A549 (cell line): ENCODE data around the gene SLC22A23. TPM values are rescaled to one million over a fixed set of nuclear protein-coding genes. Genes with fewer than 3 reads are reported as not detected.

ENCODE experiments used
- ATAC-seq, 2 experiments: fragments of 200-7000 bp in 1 of 2; fragments of >200 bp in 1 of 2; cut with Nextera tagmentation in 1 of 2; cut with Tn5 transposase in 1 of 2; 3 replicates each; pipeline versions ENCODE4 v1.8.0 to v1.9.1; 2018 to 2020; ENCODE audit warnings: mild to moderate bottlenecking in 1 of 2, moderate library complexity in 1 of 2
- CTCF ChIA-PET: fragments of 300-600 bp; sonication (Branson Sonifier 250); formaldehyde crosslinking; extraction: SDS; loops from one replicate; lab custom pipeline; 2021; ENCODE audit warnings: antibody characterized with exemption, inconsistent platforms; lab: Yijun Ruan, JAX
- POLR2A ChIA-PET: fragments of 350-600 bp; formaldehyde crosslinking; extraction: SDS; loops from one replicate; lab custom pipeline; 2021; ENCODE audit warnings: antibody characterized with exemption, inconsistent platforms; lab: Yijun Ruan, JAX
- DNase-seq, 2 experiments: peaks; one replicate each; pipeline versions ENCODE4 v3.0.0 to v3.0.0-alpha.2; 2011 to 2016; ENCODE audit warnings: low read depth in 1 of 2, low spot score in 1 of 2
- FAIRE-seq: peaks from 2 replicates; lab custom pipeline; 2011; peaks lifted over from hg19 to GRCh38; lab: Jason Lieb, UNC
- H3K27ac ChIP-seq, 2 experiments: fragments of >200 bp; sonication (Bioruptor Twin); formaldehyde crosslinking; 3 replicates each; pipeline ENCODE4 v1.5.1; 2016 to 2017
- H3K4me1 ChIP-seq: fragments of >200 bp; sonication (Bioruptor Twin); formaldehyde crosslinking; 3 replicates; pipeline ENCODE4 v1.6.1; 2016
- H3K4me2 ChIP-seq: fragments of >200 bp; sonication (Bioruptor Twin); formaldehyde crosslinking; 3 replicates; pipeline ENCODE4 v1.6.1; 2016
- H3K4me3 ChIP-seq: fragments of >200 bp; sonication (Bioruptor Twin); formaldehyde crosslinking; 3 replicates; pipeline ENCODE4 v1.5.1; 2016
- H3K9me3 ChIP-seq: fragments of >200 bp; sonication (Bioruptor Twin); formaldehyde crosslinking; 3 replicates; pipeline ENCODE4 v1.6.1; 2016
- CBX8 ChIP-seq: fragments of 200-600 bp; sonication (generic); IDR thresholded peaks from 2 replicates; pipeline ENCODE4 v1.6.1; 2016
- CEBPB ChIP-seq, 2 experiments: fragments of >200 bp in 1 of 2; sonication (Bioruptor Twin) in 1 of 2; formaldehyde crosslinking in 1 of 2; IDR thresholded peaks; 2 replicates each; pipeline ENCODE4 v1.6.1; 2012 to 2016
- CHD2 ChIP-seq: fragments of 150-350 bp; IDR thresholded peaks from 2 replicates; pipeline ENCODE4 v1.6.1; 2014; ENCODE audit warnings: low read length; ENCODE audit not compliant: partially characterized antibody
- ESRRA ChIP-seq: fragments of 150-350 bp; IDR thresholded peaks from 2 replicates; pipeline ENCODE4 v1.6.1; 2014; ENCODE audit warnings: mild to moderate bottlenecking, low read length, borderline replicate concordance
- FOXS1 ChIP-seq: fragments of 250-450 bp; sonication (Bioruptor Pico); IDR thresholded peaks from 2 replicates; pipeline ENCODE4 v1.5.0; 2020; ENCODE audit warnings: mild to moderate bottlenecking, moderate library complexity
- HOXA7 ChIP-seq: fragments of 250-450 bp; sonication (Bioruptor Pico); IDR thresholded peaks from 2 replicates; pipeline ENCODE4 v1.5.0; 2020; ENCODE audit warnings: mild to moderate bottlenecking, moderate library complexity
- HOXB13 ChIP-seq: fragments of 250-450 bp; sonication (Bioruptor Pico); IDR thresholded peaks from 2 replicates; pipeline ENCODE4 v1.5.0; 2020; ENCODE audit warnings: low read depth, mild to moderate bottlenecking, moderate library complexity
- MAZ ChIP-seq: fragments of 150-350 bp; IDR thresholded peaks from 2 replicates; pipeline ENCODE4 v1.6.1; 2014; ENCODE audit warnings: antibody characterized with exemption, low read depth, low read length, borderline replicate concordance
- NPAS2 ChIP-seq: fragments of 250-450 bp; sonication (Bioruptor Pico); IDR thresholded peaks from 2 replicates; pipeline ENCODE4 v1.8.0; 2022; ENCODE audit warnings: mild to moderate bottlenecking, moderate library complexity, borderline replicate concordance
- PHF8 ChIP-seq: fragments of 200-600 bp; sonication (generic); IDR thresholded peaks from 2 replicates; pipeline ENCODE4 v1.6.1; 2016; ENCODE audit warnings: low read depth, mild to moderate bottlenecking, antibody characterized with exemption, moderate library complexity, borderline replicate concordance
- POLR2A ChIP-seq: IDR thresholded peaks from 2 replicates; pipeline ENCODE4 v1.6.1; 2012; ENCODE audit warnings: mild to moderate bottlenecking, low read length
- RAD21 ChIP-seq, 2 experiments: fragments of >200 bp in 1 of 2; sonication (Bioruptor Twin) in 1 of 2; formaldehyde crosslinking in 1 of 2; IDR thresholded peaks in 1 of 2; conservative IDR thresholded peaks in 1 of 2; 2 replicates in 1 of 2; 3 replicates in 1 of 2; pipeline ENCODE4 v1.6.1; 2012 to 2018; ENCODE audit warnings: inconsistent platforms in 1 of 2
- RARB ChIP-seq: fragments of 250-450 bp; sonication (Bioruptor Pico); IDR thresholded peaks from 2 replicates; pipeline ENCODE4 v1.8.0; 2021; ENCODE audit warnings: mild to moderate bottlenecking, moderate library complexity
- SMC3 ChIP-seq: fragments of >200 bp; sonication (Bioruptor Twin); formaldehyde crosslinking; IDR thresholded peaks from 3 replicates; pipeline ENCODE4 v1.6.1; 2018; ENCODE audit warnings: inconsistent platforms
- TFCP2L1 ChIP-seq: fragments of 250-450 bp; sonication (Bioruptor Pico); IDR thresholded peaks from 2 replicates; pipeline ENCODE4 v1.5.0; 2021; ENCODE audit warnings: mild to moderate bottlenecking
- WGBS: methylation state at CpG from one replicate; pipeline ENCODE4 v1.1.6; 2017; ENCODE audit errors: missing lambda C conversion rate; 5-methylcytosine and 5-hydroxymethylcytosine counted together
- polyA plus RNA-seq, 4 experiments: library from polyadenylated mRNA; depleted of rRNA in 3 of 4; stranded (reverse); fragments of >200 nt; fragmentation: RNase III in 1 of 4; extraction: RNeasy Plus Mini Kit Qiagen cat#74134 plus additional on column Dnase treatment in 1 of 4; gene quantifications; 2 replicates in 3 of 4; 3 replicates in 1 of 4; pipeline ENCODE4 v1.2.3, GENCODE V29; 2011 to 2017
- TF ChIP-seq, protein P1 (sequence below): IDR thresholded peaks from 2 replicates; pipeline ENCODE4 v1.6.1; 2012

Gene SLC22A23
- polyA plus RNA-seq, 2 of the 4 experiments (the other 2 are of a cell fraction): 4.4 to 6.2 TPM

DNA sequence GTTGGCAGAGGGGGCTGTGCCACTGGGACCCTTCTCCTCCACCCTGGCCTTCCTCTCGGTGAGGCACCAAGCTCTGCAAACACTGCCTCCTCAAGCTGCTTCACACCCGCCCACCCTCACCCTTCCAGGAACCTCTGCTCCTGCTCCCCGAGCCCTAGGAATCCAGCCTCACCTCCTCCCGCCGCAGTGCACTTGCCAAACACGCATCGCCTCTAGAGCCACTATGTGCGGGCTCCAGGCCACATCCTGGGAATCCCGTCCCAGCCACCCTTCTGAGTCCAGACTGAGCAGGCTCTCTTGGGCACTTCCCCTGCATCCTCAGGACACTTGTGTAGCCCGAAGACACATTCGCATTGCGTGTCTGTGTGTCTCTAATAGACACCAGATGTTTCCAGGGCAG lies 179.6 kb downstream of the SLC22A23 start:
- CTCF ChIA-PET: interaction anchor here (1.1 to 17.5 kb wide), 3 partner anchors 164 to 454 kb away, joined by 3 to 186 read pairs (median 4); no protein-coding TSS in a partner anchor
- no peak overlapping the region for H3K4me2 ChIP-seq
- peaks cover 14% of the 10 kb centered on the region for H3K4me1 ChIP-seq
- no peak overlapping the region for H3K4me3 ChIP-seq
- no peak for ATAC-seq
- TF ChIP-seq FOXS1 (CRISPR knock-in tag): no peak
- no peak for TF ChIP-seq TFCP2L1 (CRISPR knock-in tag)
- TF ChIP-seq, all 56 proteins: peak for 0
- FAIRE-seq (no peak), DNase-seq (no peak)
- 92% methylated on average over 9 of the region's 12 CpGs for WGBS
- POLR2A ChIA-PET: no interaction called here
- Histone ChIP-seq H3K27ac (no peak overlapping the region), H3K9me3 (no peaks in the 10 kb centered on the region)

DNA sequence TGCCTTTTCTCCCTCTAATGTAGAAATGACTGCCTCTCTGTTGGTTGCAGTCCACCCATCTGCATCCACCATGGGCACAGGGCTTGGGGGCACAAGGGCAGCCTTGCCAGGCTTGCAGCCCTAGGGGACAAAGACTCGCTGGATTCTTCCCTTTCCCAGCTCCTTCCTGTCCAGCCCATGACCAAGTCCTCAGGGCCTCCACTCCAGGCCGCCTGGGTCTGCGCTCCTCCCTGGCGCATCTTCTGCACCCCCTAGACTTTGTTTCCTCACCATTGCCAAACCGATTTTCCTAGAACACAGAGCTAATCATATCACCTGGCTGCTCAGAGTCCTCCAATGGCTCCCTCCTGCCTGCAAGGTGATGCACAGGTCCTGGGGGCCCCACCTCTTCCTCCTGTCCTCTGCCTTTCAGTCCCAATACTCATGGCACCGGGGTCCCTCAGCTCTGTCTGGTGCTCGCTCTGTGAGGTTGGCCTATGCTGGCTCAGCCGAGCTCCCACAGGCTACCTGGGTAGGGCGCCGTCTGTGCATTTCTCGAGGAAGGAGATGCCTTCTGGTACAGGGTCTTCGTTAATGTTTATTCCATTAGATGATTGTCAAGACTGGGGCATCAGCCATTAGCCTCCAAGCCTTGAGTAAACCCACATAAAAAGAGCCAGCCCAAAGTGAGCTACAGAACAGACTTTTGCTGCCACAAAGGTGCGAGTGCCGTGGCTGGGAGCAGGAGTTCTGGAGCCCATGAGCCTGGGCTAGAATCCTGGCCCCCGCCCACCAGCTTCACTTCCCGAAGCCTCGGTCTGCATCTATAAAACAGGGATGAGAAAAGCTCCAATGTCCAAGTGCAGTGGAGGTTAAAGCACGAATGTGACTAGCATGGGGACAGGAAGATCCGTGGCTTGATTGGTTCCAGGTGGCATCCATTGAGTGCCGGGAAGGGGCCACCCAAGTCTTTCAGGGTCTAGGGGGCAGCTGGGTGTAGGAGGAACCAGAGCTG lies 180.4 kb downstream of the SLC22A23 start:
- H3K4me2 ChIP-seq: no peak overlapping the region
- ATAC-seq: no peak
- 86% methylated on average over 14 of the region's 20 CpGs for WGBS
- no peak for DNase-seq
- H3K27ac ChIP-seq: no peak overlapping the region
- CTCF ChIA-PET: interaction anchor here (0.9 to 17.5 kb wide), 6 partner anchors 48 to 572 kb away, joined by 3 to 186 read pairs (median 4); partner anchors contain the start of gene FAM50B
- H3K9me3 ChIP-seq: no peaks in the 10 kb centered on the region
- no peak for FAIRE-seq
- no peak overlapping the region for H3K4me3 ChIP-seq
- TF ChIP-seq ESRRA: no peak
- TF ChIP-seq PHF8: no peak
- TF ChIP-seq, protein P1, sequence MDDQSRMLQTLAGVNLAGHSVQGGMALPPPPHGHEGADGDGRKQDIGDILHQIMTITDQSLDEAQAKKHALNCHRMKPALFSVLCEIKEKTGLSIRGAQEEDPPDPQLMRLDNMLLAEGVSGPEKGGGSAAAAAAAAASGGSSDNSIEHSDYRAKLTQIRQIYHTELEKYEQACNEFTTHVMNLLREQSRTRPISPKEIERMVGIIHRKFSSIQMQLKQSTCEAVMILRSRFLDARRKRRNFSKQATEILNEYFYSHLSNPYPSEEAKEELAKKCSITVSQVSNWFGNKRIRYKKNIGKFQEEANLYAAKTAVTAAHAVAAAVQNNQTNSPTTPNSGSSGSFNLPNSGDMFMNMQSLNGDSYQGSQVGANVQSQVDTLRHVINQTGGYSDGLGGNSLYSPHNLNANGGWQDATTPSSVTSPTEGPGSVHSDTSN: no peak
- TF ChIP-seq RARB: no peak
- peaks cover 6% of the 10 kb centered on the region for H3K4me1 ChIP-seq
- POLR2A ChIA-PET: no interaction called here

DNA sequence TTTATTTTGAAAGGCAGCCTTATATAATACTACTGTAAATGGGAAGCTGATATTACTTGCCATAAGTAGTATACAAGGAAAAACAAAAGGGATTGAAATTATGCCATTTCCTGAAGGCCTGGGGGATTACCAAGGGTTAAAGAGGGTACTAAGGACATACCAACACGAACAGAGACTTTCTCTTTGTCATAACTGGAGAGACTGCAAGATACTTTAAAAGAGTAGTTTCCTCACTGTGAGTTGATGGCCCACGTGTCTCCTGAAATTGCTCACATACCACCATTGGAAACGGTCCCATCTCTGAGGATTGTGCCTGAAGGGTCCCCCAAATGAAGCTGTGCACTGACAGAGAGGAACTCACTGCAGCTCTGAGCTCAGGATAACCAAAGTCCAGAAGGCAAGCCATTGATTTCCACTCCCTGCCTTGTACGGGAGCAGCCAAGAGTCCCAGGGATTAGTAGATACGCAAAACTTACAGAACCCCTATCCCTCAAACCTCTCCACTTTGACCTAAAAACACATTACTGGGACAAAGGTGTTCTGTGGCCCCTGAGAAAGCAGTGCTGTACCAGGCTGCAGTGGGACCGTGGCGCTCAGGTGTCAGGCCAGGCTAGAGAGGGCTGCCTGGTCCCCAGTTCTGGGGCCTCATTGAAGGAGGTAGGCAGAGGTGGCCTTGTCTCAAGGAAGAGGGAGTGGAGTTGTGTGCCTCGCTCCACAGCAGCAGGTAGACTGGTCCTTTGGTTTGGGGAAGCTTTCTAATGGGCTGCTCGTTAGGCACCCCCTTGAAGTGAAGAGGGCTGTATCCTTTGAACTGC lies 182.9 kb downstream of the SLC22A23 start:
- ATAC-seq (no peak), DNase-seq (no peak), FAIRE-seq (no peak)
- Histone ChIP-seq H3K4me3 (no peak overlapping the region), H3K27ac (no peak overlapping the region), H3K9me3 (no peaks in the 10 kb centered on the region), H3K4me1 (no peaks in the 10 kb centered on the region), H3K4me2 (no peak overlapping the region)
- ChIA-PET CTCF (interaction anchor here (0.9 to 17.5 kb wide), 2 partner anchors 8 to 457 kb away, joined by 5 to 186 read pairs; no protein-coding TSS in a partner anchor), POLR2A (no interaction called here)
- TF ChIP-seq CBX8 (no peak), FOXS1 (CRISPR knock-in tag) (no peak), NPAS2 (CRISPR knock-in tag) (no peak), MAZ (no peak), HOXA7 (CRISPR knock-in tag) (no peak), HOXB13 (no peak), SMC3 (no peak), CHD2 (no peak), CEBPB (IDR thresholded peaks at IDR 0.05) (no peak), RAD21 (conservative IDR thresholded peaks at IDR 0.05 in 1 of 2, IDR thresholded peaks at IDR 0.05 in 1 of 2) (no peak), POLR2A (no peak)
- 83% methylated on average over 9 of the region's 9 CpGs for WGBS
